Nephron progenitor cell (in vitro differentiated cells): ENCODE results near the gene B3GAT1.

Source experiments
- DNase-seq: peaks from one replicate; pipeline ENCODE4 v3.0.0; 2021
- H3K27ac Mint-ChIP-seq: 2 replicates; pipeline ENCODE4 v1.8.0; 2021; ENCODE audit warnings: mild to moderate bottlenecking, moderate library complexity, mixed read lengths
- H3K27me3 Mint-ChIP-seq: 2 replicates; pipeline ENCODE4 v1.8.0; 2021; ENCODE audit warnings: mild to moderate bottlenecking, low read depth, mixed read lengths; ENCODE audit not compliant: poor library complexity
- H3K36me3 Mint-ChIP-seq: 2 replicates; pipeline ENCODE4 v1.8.0; 2021; ENCODE audit warnings: low read depth, mixed read lengths
- H3K4me1 Mint-ChIP-seq: 2 replicates; pipeline ENCODE4 v1.8.0; 2021; ENCODE audit warnings: mixed read lengths
- H3K4me3 Mint-ChIP-seq: 2 replicates; pipeline ENCODE4 v1.8.0; 2021; ENCODE audit warnings: mild to moderate bottlenecking, moderate library complexity, mixed read lengths
- H3K9me3 Mint-ChIP-seq: 2 replicates; pipeline ENCODE4 v1.8.0; 2021; ENCODE audit warnings: mild to moderate bottlenecking, moderate library complexity, mixed read lengths
- CTCF ChIP-seq: fragments of 200-600 bp; sonication (generic); IDR thresholded peaks from 2 replicates; pipeline ENCODE4 v1.5.0; 2021; ENCODE audit warnings: antibody characterized with exemption

The B3GAT1 gene

GRCh38 chr11:134436781-134437180 is 24.7 kb upstream of the B3GAT1 start:
- peaks cover 8% of the 10 kb centered on the region for H3K27me3 Mint-ChIP-seq
- no peaks in the 10 kb centered on the region for H3K36me3 Mint-ChIP-seq
- H3K4me3 Mint-ChIP-seq, result no peak overlapping the region
- no peak overlapping the region for H3K27ac Mint-ChIP-seq
- H3K9me3 Mint-ChIP-seq, result peaks cover 4% of the 10 kb centered on the region
- H3K4me1 Mint-ChIP-seq, result no peaks in the 10 kb centered on the region
- TF ChIP-seq CTCF, result no peak
- no peak for DNase-seq

- TF ChIP-seq CTCF, result no peak
- no peak for DNase-seq
- Mint-ChIP-seq H3K36me3 (no peaks in the 10 kb centered on the region), H3K27me3 (peaks cover 3% of the 10 kb centered on the region), H3K9me3 (peaks cover 8% of the 10 kb centered on the region), H3K27ac (no peak overlapping the region), H3K4me1 (no peaks in the 10 kb centered on the region), H3K4me3 (no peak overlapping the region)
Measured at GRCh38 chr11:134433806-134434205, 21.8 kb upstream of the B3GAT1 start.

GRCh38 chr11:134433251-134433650 is 21.2 kb upstream of the B3GAT1 start:
- H3K4me1 Mint-ChIP-seq, result no peaks in the 10 kb centered on the region
- peaks cover 3% of the 10 kb centered on the region for H3K27me3 Mint-ChIP-seq
- H3K36me3 Mint-ChIP-seq, result no peaks in the 10 kb centered on the region
- TF ChIP-seq CTCF, result no peak
- no peak for DNase-seq
- H3K27ac Mint-ChIP-seq, result no peak overlapping the region
- no peak overlapping the region for H3K4me3 Mint-ChIP-seq
- peaks cover 8% of the 10 kb centered on the region for H3K9me3 Mint-ChIP-seq

- no peak for TF ChIP-seq CTCF
- no peak for DNase-seq
- peaks cover 8% of the 10 kb centered on the region for H3K9me3 Mint-ChIP-seq
- peaks cover 3% of the 10 kb centered on the region for H3K27me3 Mint-ChIP-seq
- H3K36me3 Mint-ChIP-seq, result no peaks in the 10 kb centered on the region
- H3K27ac Mint-ChIP-seq, result no peak overlapping the region
- no peak overlapping the region for H3K4me3 Mint-ChIP-seq
- no peaks in the 10 kb centered on the region for H3K4me1 Mint-ChIP-seq
Measured at GRCh38 chr11:134432776-134433175, 20.7 kb upstream of the B3GAT1 start.

- Mint-ChIP-seq H3K4me1 (peaks cover 13% of the 10 kb centered on the region), H3K27me3 (peaks cover 7% of the 10 kb centered on the region), H3K9me3 (peaks cover 8% of the 10 kb centered on the region), H3K4me3 (no peak overlapping the region), H3K36me3 (no peaks in the 10 kb centered on the region), H3K27ac (no peak overlapping the region)
- no peak for DNase-seq
- no peak for TF ChIP-seq CTCF
Measured at GRCh38 chr11:134429106-134429505, 17.1 kb upstream of the B3GAT1 start.

- no peak overlapping the region for H3K27ac Mint-ChIP-seq
- H3K27me3 Mint-ChIP-seq, result peaks cover 13% of the 10 kb centered on the region
- TF ChIP-seq CTCF, result no peak
- no peak overlapping the region for H3K4me3 Mint-ChIP-seq
- peaks cover under 1% of the 10 kb centered on the region for H3K9me3 Mint-ChIP-seq
- DNase-seq, result no peak
- H3K36me3 Mint-ChIP-seq, result no peaks in the 10 kb centered on the region
- peaks cover 13% of the 10 kb centered on the region for H3K4me1 Mint-ChIP-seq
Measured at GRCh38 chr11:134425816-134426536, 13.9 kb upstream of the B3GAT1 start.
